Natural killer cell (primary cell): Measurements from ENCODE around the gene FBXL17. TPM values are rescaled to one million over a fixed set of nuclear protein-coding genes. Genes with fewer than 3 reads are reported as not detected.

Experiments
- ATAC-seq, 3 donors: fragments of 150-1000 bp in 2 of 3; fragments of 200-7000 bp in 1 of 3; cut with Tn5 transposase; 1 replicate in 1 of 3; 2 replicates in 2 of 3; pipeline ENCODE4 v1.10.0; 2021; ENCODE audit warnings: mild to moderate bottlenecking in 2 of 3, moderate library complexity in 2 of 3
- DNase-seq, 2 donors: peaks; one replicate each; pipeline versions ENCODE4 v3.0.0 to v3.0.0-alpha.2; 2013 to 2021; ENCODE audit warnings: mixed read lengths in 1 of 2
- H3K27ac ChIP-seq: one replicate; pipeline ENCODE4 v1.5.1; 2013; ENCODE audit warnings: mild to moderate bottlenecking, low read length
- H3K27me3 ChIP-seq: one replicate; pipeline ENCODE4 v1.6.1; 2013; ENCODE audit warnings: low read length; ENCODE audit not compliant: control insufficient read depth, insufficient read depth
- H3K36me3 ChIP-seq: one replicate; pipeline ENCODE4 v1.6.1; 2013; ENCODE audit warnings: low read length; ENCODE audit not compliant: control insufficient read depth, insufficient read depth
- H3K4me1 ChIP-seq: one replicate; pipeline ENCODE4 v1.6.1; 2013; ENCODE audit warnings: low read length; ENCODE audit not compliant: control insufficient read depth, insufficient read depth
- H3K4me3 ChIP-seq: one replicate; pipeline ENCODE4 v1.5.1; 2013; ENCODE audit warnings: low read length
- H3K9me3 ChIP-seq: one replicate; pipeline ENCODE4 v1.6.1; 2013; ENCODE audit warnings: low read length; ENCODE audit not compliant: control insufficient read depth, insufficient read depth
- H3K27ac Mint-ChIP-seq, 2 donors: one replicate each; pipeline ENCODE4 v1.8.0; 2022; ENCODE audit warnings: mild to moderate bottlenecking in 2 of 2, mixed read lengths in 2 of 2, moderate library complexity in 1 of 2
- H3K27me3 Mint-ChIP-seq, 2 donors: one replicate each; pipeline ENCODE4 v1.8.0; 2022; ENCODE audit warnings: low read depth in 2 of 2, mixed read lengths in 2 of 2
- H3K36me3 Mint-ChIP-seq: one replicate; pipeline ENCODE4 v1.8.0; 2022; ENCODE audit warnings: mixed read lengths
- H3K4me1 Mint-ChIP-seq, 2 donors: one replicate each; pipeline ENCODE4 v1.8.0; 2022; ENCODE audit warnings: mixed read lengths in 2 of 2
- H3K4me3 Mint-ChIP-seq: one replicate; pipeline ENCODE4 v1.8.0; 2022; ENCODE audit warnings: mild to moderate bottlenecking, moderate library complexity, mixed read lengths
- H3K9me3 Mint-ChIP-seq, 2 donors: one replicate each; pipeline ENCODE4 v1.8.0; 2022; ENCODE audit warnings: mixed read lengths in 2 of 2
- WGBS: methylation state at CpG from one replicate; pipeline ENCODE4 v1.1.7; 2013; ENCODE audit warnings: missing lambda C conversion rate; ENCODE audit not compliant: insufficient coverage; 5-methylcytosine and 5-hydroxymethylcytosine counted together
- intact Hi-C: fragments of 100-400 bp; cut with micrococcal nuclease; formaldehyde crosslinking; loops from one replicate; pipeline ENCODE4 v1.14.2; 2022
- total RNA-seq, 4 donors: library from RNA; stranded (reverse); fragments of 120-200 nt in 1 of 4; gene quantifications; one replicate each; pipeline versions ENCODE4 v1.2.3 to v1.2.4, GENCODE V29; 2013 to 2022
- TF ChIP-seq, protein P1 (sequence below): fragments of 200-600 bp; IDR thresholded peaks from one replicate; pipeline ENCODE4 v1.8.0; 2022; ENCODE audit warnings: antibody characterized with exemption

The FBXL17 gene
- total RNA-seq, 3 donors from 2014 or later (not counting 1 experiment from before 2014, with no cell fraction given), result 34.2 to 46.8 (median 34.9) TPM

DNA sequence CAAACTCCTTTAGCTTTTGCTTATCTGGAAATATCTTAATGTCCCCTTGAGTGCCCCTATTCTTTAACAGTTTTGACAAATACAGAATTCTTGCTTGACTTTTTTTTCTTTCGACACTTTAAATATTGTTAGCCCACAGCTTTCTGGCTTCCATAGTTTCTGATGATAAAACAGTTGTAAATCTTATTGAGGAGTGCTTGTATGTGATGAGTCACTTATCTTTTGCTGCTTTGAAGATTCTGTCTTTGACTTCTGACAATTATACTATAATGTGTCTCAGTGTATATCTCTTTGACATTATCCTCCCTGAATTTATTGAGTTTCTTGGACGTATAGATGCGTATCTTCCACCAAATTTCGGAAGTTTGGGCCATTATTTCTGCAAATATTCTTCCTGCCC, 21.6 kb downstream of the FBXL17 start:
- Histone ChIP-seq H3K36me3 (peaks cover 10% of the 10 kb centered on the region), H3K27me3 (no peaks in the 10 kb centered on the region), H3K9me3 (no peaks in the 10 kb centered on the region), H3K4me1 (no peaks in the 10 kb centered on the region), H3K27ac (no peak overlapping the region), H3K4me3 (no peak overlapping the region)
- intact Hi-C loops, result no loop called here
- Mint-ChIP-seq H3K4me1 (peaks cover 11 to 14% of the 10 kb centered on the region in 2 donors), H3K27ac (no peak overlapping the region), H3K36me3 (no peaks in the 10 kb centered on the region), H3K27me3 (no peaks in the 10 kb centered on the region), H3K4me3 (no peak overlapping the region), H3K9me3 (no peaks in the 10 kb centered on the region)
- no peak for ATAC-seq
- TF ChIP-seq, protein P1, sequence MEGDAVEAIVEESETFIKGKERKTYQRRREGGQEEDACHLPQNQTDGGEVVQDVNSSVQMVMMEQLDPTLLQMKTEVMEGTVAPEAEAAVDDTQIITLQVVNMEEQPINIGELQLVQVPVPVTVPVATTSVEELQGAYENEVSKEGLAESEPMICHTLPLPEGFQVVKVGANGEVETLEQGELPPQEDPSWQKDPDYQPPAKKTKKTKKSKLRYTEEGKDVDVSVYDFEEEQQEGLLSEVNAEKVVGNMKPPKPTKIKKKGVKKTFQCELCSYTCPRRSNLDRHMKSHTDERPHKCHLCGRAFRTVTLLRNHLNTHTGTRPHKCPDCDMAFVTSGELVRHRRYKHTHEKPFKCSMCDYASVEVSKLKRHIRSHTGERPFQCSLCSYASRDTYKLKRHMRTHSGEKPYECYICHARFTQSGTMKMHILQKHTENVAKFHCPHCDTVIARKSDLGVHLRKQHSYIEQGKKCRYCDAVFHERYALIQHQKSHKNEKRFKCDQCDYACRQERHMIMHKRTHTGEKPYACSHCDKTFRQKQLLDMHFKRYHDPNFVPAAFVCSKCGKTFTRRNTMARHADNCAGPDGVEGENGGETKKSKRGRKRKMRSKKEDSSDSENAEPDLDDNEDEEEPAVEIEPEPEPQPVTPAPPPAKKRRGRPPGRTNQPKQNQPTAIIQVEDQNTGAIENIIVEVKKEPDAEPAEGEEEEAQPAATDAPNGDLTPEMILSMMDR, result no peak
- WGBS, result 96% methylated on average over 4 of the region's 4 CpGs
- DNase-seq, result no peak

DNA sequence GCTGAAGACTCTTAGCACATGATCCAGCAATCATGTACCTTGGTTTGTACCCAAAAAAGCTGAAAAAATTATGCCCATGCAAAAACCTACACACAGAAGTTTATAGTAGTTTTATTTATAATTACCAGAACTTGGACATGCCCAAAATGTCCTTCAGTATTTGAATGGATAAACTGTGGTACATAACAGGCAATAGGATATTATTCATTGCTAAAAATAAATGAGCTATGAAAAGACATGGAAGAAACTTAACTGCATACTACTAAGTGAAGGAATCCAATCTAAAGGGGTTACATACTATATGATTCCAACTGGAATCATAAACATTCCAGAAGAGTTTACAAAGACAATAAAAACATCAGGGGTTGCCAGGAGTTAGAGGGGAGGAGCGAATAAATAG, 25.6 kb downstream of the FBXL17 start:
- H3K27ac Mint-ChIP-seq, result no peak overlapping the region
- no peak for DNase-seq
- Histone ChIP-seq H3K27ac (no peak overlapping the region), H3K4me3 (no peak overlapping the region), H3K36me3 (no peaks in the 10 kb centered on the region), H3K27me3 (no peaks in the 10 kb centered on the region), H3K9me3 (no peaks in the 10 kb centered on the region), H3K4me1 (no peaks in the 10 kb centered on the region)
- H3K9me3 Mint-ChIP-seq, result no peaks in the 10 kb centered on the region
- no peaks in the 10 kb centered on the region for H3K27me3 Mint-ChIP-seq
- TF ChIP-seq, protein P1, result no peak
- H3K36me3 Mint-ChIP-seq, result no peaks in the 10 kb centered on the region
- intact Hi-C loops, result no loop called here
- ATAC-seq, result no peak
- no peak overlapping the region for H3K4me3 Mint-ChIP-seq
- H3K4me1 Mint-ChIP-seq, result peaks cover 14 to 24% of the 10 kb centered on the region in 2 donors
- WGBS, result no CpG with 5 or more reads among the region's 1 CpG

DNA sequence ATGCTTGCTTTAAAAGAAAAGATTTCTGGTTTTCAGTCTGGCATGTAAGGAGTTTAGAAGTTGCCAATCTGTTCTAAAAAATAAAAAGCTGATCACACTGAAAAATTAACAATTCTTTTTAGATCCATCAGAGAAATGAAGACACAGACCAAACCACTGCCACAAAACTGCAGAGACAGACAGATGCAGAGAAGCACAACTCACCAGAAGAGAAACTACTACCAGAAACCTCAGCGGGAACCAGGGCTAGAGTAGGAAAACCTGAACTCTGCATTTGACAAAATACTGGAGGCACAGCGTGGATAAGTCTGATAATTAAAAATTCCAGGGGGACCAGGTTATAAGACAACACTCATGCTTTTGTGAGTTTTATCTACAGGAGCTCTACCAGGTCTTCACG, 28.8 kb downstream of the FBXL17 start:
- TF ChIP-seq, protein P1, result no peak

DNA sequence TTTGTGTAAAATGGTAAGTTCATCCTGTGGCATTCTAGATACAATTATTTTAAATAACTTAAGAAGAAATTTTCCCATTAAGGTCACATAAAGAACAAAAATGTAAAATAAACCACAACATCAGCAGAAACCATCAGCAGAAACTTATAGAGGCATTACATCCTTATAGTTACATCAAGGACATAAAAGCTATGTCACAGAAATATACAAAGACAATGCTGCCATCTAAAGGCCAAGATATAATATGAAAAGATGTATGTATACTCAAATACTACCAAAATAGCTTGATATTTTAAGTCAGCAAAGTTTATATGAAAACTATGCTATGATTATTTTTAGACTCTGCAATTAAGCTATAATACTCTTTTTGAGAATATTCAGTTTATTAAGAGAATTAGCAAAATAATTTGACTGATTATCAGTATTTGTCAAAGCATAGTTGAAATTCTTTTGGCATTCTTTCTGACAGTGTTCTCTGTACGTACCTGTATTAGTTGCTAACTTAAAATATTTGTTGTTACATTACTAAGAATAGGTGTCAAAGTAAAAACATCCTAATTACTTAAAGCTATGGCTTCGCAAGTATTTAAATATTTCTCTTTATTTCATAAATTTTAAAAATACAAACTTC, 36.2 kb downstream of the FBXL17 start:
- TF ChIP-seq, protein P1, result peak; percentile 79
- Histone ChIP-seq H3K4me3 (no peak overlapping the region), H3K4me1 (no peaks in the 10 kb centered on the region), H3K36me3 (peaks cover 9% of the 10 kb centered on the region), H3K9me3 (no peaks in the 10 kb centered on the region), H3K27ac (no peak overlapping the region), H3K27me3 (no peaks in the 10 kb centered on the region)
- no peak overlapping the region for H3K27ac Mint-ChIP-seq
- no CpG with 5 or more reads among the region's 2 CpGs for WGBS
- intact Hi-C loops, result loop anchor here (1.0 kb wide), 1 partner anchor 85 kb away; no protein-coding TSS in a partner anchor
- no peaks in the 10 kb centered on the region for H3K9me3 Mint-ChIP-seq
- DNase-seq (peak in 1 of 2 donors; percentile 65), ATAC-seq (peak in 2 of 3 donors; percentile 69 to 70)
- H3K4me1 Mint-ChIP-seq, result no peaks in the 10 kb centered on the region
- no peak overlapping the region for H3K4me3 Mint-ChIP-seq
- H3K27me3 Mint-ChIP-seq, result no peaks in the 10 kb centered on the region
- H3K36me3 Mint-ChIP-seq, result no peaks in the 10 kb centered on the region

More for the DNA sequence above, 28.8 kb downstream of the FBXL17 start:
- DNase-seq (no peak), ATAC-seq (no peak)
- H3K27me3 ChIP-seq, result no peaks in the 10 kb centered on the region
- no peaks in the 10 kb centered on the region for H3K36me3 ChIP-seq
- Mint-ChIP-seq H3K9me3 (no peaks in the 10 kb centered on the region), H3K27me3 (no peaks in the 10 kb centered on the region), H3K27ac (no peak overlapping the region), H3K4me3 (no peak overlapping the region), H3K36me3 (no peaks in the 10 kb centered on the region), H3K4me1 (peaks cover 9 to 19% of the 10 kb centered on the region in 2 donors)
- H3K9me3 ChIP-seq, result no peaks in the 10 kb centered on the region
- intact Hi-C loops, result no loop called here
- H3K4me3 ChIP-seq, result no peak overlapping the region
- no peak overlapping the region for H3K27ac ChIP-seq
- 97% methylated on average over 3 of the region's 3 CpGs for WGBS
- H3K4me1 ChIP-seq, result no peaks in the 10 kb centered on the region
